ENCODE data around the gene IGF2BP2.

Gene IGF2BP2

GRCh38 chr3:185715091-185715490 lies 109.8 kb downstream of the IGF2BP2 start:
- TF ChIP-seq CTCF (IDR thresholded peaks at IDR 0.05; ENCODE audit: low read length, missing control alignments): no peak
- DNase-seq (ENCODE audit: low read depth): peak; percentile 72
- no peak overlapping the region for H3K4me3 ChIP-seq (replicated peaks; ENCODE audit: low read depth, low read length)

DNA sequence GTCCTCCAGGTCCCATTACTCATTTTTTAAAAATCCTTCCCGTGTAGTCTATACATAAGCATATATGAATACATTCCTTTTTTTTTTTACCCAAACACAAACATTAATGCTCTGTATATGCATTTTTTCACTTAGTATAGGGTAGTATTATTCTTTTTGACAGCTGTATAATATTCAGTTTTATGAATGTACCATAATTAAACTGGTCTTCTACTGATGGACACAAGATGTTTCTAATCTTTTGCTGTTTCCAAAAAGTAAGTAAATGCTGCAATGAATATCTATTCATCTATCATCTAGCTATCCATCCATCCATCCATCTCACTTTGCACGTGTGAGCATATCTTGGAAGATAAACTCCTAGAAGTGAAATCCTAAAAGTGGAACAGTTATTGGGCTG lies 110.8 kb downstream of the IGF2BP2 start:
- no peak for DNase-seq (ENCODE audit: low read depth)
- TF ChIP-seq CTCF (IDR thresholded peaks at IDR 0.05; ENCODE audit: low read length, missing control alignments): no peak
- no peak overlapping the region for H3K4me3 ChIP-seq (replicated peaks; ENCODE audit: low read depth, low read length)

DNA sequence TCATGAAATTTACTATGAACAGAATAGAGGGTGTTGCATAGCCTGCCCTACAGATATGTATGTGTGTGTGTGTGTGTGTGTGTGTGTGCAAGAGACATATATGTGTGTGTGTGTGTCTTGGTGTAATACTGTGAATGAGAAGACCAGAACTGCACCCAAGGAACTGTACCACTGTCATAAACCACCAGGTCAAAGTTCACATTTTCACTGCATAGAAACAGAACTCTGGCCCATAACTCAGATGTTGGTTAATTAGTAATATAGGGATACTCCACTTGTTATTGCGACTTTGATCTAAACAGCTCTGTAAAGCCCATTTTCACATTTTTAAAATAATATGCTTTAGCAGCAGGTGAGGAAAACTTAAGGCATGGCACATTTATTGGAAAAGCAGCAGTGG lies 111.8 kb downstream of the IGF2BP2 start:
- no peak for DNase-seq (ENCODE audit: low read depth)
- no peak overlapping the region for H3K4me3 ChIP-seq (replicated peaks; ENCODE audit: low read depth, low read length)
- TF ChIP-seq CTCF (IDR thresholded peaks at IDR 0.05; ENCODE audit: low read length, missing control alignments): no peak

GRCh38 chr3:185712337-185712736 lies 112.5 kb downstream of the IGF2BP2 start:
- H3K4me3 ChIP-seq (replicated peaks; ENCODE audit: low read depth, low read length): no peak overlapping the region
- DNase-seq (ENCODE audit: low read depth): no peak
- no peak for TF ChIP-seq CTCF (IDR thresholded peaks at IDR 0.05; ENCODE audit: low read length, missing control alignments)

- no peak for TF ChIP-seq CTCF (IDR thresholded peaks at IDR 0.05; ENCODE audit: low read length, missing control alignments)
- DNase-seq (ENCODE audit: low read depth): peak; percentile 68
- H3K4me3 ChIP-seq (replicated peaks; ENCODE audit: low read depth, low read length): no peak overlapping the region
Observed at GRCh38 chr3:185711255-185711870, 113.5 kb downstream of the IGF2BP2 start.

GRCh38 chr3:185709251-185709955 lies 115.4 kb downstream of the IGF2BP2 start:
- DNase-seq (ENCODE audit: low read depth): no peak
- TF ChIP-seq CTCF (IDR thresholded peaks at IDR 0.05; ENCODE audit: low read length, missing control alignments): no peak
- H3K4me3 ChIP-seq (replicated peaks; ENCODE audit: low read depth, low read length): no peak overlapping the region

DNA sequence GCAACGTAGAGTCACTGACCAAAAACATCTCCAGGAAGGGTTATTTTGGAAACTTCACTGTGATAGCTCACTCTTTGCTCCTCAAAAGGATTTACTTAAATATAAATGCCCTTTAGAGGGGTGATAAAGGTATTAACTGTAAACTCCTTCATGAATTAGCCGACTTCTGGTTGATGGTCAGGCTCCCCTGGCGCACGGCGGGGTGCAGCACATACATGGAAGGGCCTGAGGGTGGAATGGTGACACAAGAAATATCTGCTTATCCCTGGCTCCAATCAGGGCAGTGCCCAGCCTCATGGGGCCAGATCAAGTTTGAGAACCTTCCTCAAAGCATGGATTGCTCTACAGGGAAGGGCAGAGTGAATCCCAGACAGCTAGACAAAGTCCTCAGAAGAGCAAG lies 116.5 kb downstream of the IGF2BP2 start:
- no peak for TF ChIP-seq CTCF (IDR thresholded peaks at IDR 0.05; ENCODE audit: low read length, missing control alignments)
- no peak for DNase-seq (ENCODE audit: low read depth)
- no peak overlapping the region for H3K4me3 ChIP-seq (replicated peaks; ENCODE audit: low read depth, low read length)

Data from fibroblast of pulmonary artery (primary cell).